Kidney (tissue), 14 donors: ENCODE data around the gene PRRT3. TPM values are rescaled to one million over a fixed set of nuclear protein-coding genes. Genes with fewer than 3 reads are reported as not detected.

Experiments used
- DNase-seq, 5 donors: peaks; one replicate each; pipeline ENCODE4 v3.0.0-alpha.2; 2013 to 2020
- FAIRE-seq: peaks from 2 replicates; lab custom pipeline; 2012; peaks lifted over from hg19 to GRCh38; lab: Jason Lieb, UNC
- H3K27ac ChIP-seq, 2 donors: one replicate each; pipeline ENCODE4 v1.7.0; 2013; ENCODE audit warnings: low read depth in 2 of 2, low read length in 2 of 2, inconsistent platforms in 1 of 2
- H3K27me3 ChIP-seq: one replicate; pipeline ENCODE4 v1.7.1; 2013; ENCODE audit warnings: low read length, inconsistent platforms; ENCODE audit not compliant: control insufficient read depth, insufficient read depth
- H3K36me3 ChIP-seq, 3 donors: one replicate each; pipeline versions ENCODE4 v1.7.0 to v1.7.1; 2013; ENCODE audit warnings: low read length in 3 of 3, control low read depth in 1 of 3, inconsistent platforms in 1 of 3; ENCODE audit not compliant: insufficient read depth in 3 of 3, control insufficient read depth in 2 of 3
- H3K4me1 ChIP-seq, 3 donors: one replicate each; pipeline versions ENCODE4 v1.7.0 to v1.7.1; 2013; ENCODE audit warnings: low read length in 3 of 3, inconsistent platforms in 1 of 3, low read depth in 1 of 3; ENCODE audit not compliant: control insufficient read depth in 2 of 3, insufficient read depth in 2 of 3
- H3K4me3 ChIP-seq, 3 donors: one replicate each; pipeline versions ENCODE4 v1.7.0 to v1.8.1; 2013; ENCODE audit warnings: low read length in 3 of 3, control low read depth in 1 of 3, inconsistent platforms in 1 of 3
- H3K9ac ChIP-seq, 3 donors: one replicate each; pipeline versions ENCODE4 v1.7.0 to v1.7.1; 2013; ENCODE audit warnings: low read length in 3 of 3, control low read depth in 1 of 3, inconsistent platforms in 1 of 3
- H3K9me3 ChIP-seq, 3 donors: one replicate each; pipeline versions ENCODE4 v1.7.0 to v1.7.1; 2013; ENCODE audit warnings: low read length in 3 of 3, control low read depth in 1 of 3, inconsistent platforms in 1 of 3; ENCODE audit not compliant: control insufficient read depth in 2 of 3, insufficient read depth in 1 of 3
- CTCF ChIP-seq: IDR thresholded peaks from 3 replicates; pipeline ENCODE4 v1.5.1; 2012; ENCODE audit warnings: mild to moderate bottlenecking, moderate library complexity, borderline replicate concordance; ENCODE audit not compliant: insufficient read depth; ENCODE audit errors: extremely low read depth
- intact Hi-C: fragments of 100-400 bp; cut with DNase I; formaldehyde crosslinking; loops from one replicate; pipeline ENCODE4 v1.11.1; 2022
- polyA plus RNA-seq: library from polyadenylated mRNA; stranded (reverse); fragments of 350-450 nt; fragmentation: Illumina TruSeq; extraction: RNeasy Lipid Tissue Mini Kit (QIAGEN cat#74804); gene quantifications from one replicate; pipeline ENCODE4 v1.2.3, GENCODE V29; 2014; ENCODE audit warnings: low read depth, low replicate concordance; ENCODE audit not compliant: insufficient read depth
- total RNA-seq: library from RNA; stranded (reverse); fragmentation: NEBNext Ultra II Directional; extraction: Animal tissue kit (Norgen Biotek cat#: 25700); gene quantifications from one replicate; pipeline ENCODE4 v1.2.1, GENCODE V29; 2021
- donor health status: control.
- donor health status: control.
- donor health status: control.
- donor health status: control.
- donor health status: control.
- donor health status: DM: yes; HTN: yes; CAD: no.
- donor health status: Normal renal cell carcinoma (clear cell type).

The PRRT3 gene
- total and polyA plus RNA-seq, 2 donors from 2014 or later, result 3.6 to 3.9 TPM

GRCh38 chr3:9955611-9956352 is 3.6 kb upstream of the PRRT3 start:
- FAIRE-seq, result no peak
- Histone ChIP-seq H3K9me3 (no peaks in the 10 kb centered on the region), H3K9ac (no peak overlapping the region), H3K27ac (no peak overlapping the region), H3K4me3 (no peak overlapping the region), H3K4me1 (peaks cover 0 to 5% (median 0%) of the 10 kb centered on the region in 3 donors), H3K27me3 (no peaks in the 10 kb centered on the region), H3K36me3 (peaks cover 0 to 2% (median 0%) of the 10 kb centered on the region in 3 donors)
- TF ChIP-seq CTCF, result no peak
- intact Hi-C loops, result no loop called here
- no peak for DNase-seq

- no peaks in the 10 kb centered on the region for H3K27me3 ChIP-seq
- H3K36me3 ChIP-seq, result no peaks in the 10 kb centered on the region
- H3K27ac ChIP-seq, result no peak overlapping the region
- DNase-seq, result peak in 4 of 5 donors; percentile 58 to 83 (median 66)
- peaks cover 0 to 5% (median 0%) of the 10 kb centered on the region in 3 donors for H3K4me1 ChIP-seq
- intact Hi-C loops, result no loop called here
- no peak for TF ChIP-seq CTCF
- no peaks in the 10 kb centered on the region for H3K9me3 ChIP-seq
- no peak overlapping the region for H3K9ac ChIP-seq
- no peak for FAIRE-seq
- H3K4me3 ChIP-seq, result no peak overlapping the region
Observed at GRCh38 chr3:9955067-9955502, 2.9 kb upstream of the PRRT3 start.

GRCh38 chr3:9951598-9951961 is 628 bp downstream of the PRRT3 start:
- peaks cover 0 to 11% (median 0%) of the 10 kb centered on the region in 3 donors for H3K4me1 ChIP-seq
- H3K27me3 ChIP-seq, result no peaks in the 10 kb centered on the region
- no peak overlapping the region for H3K27ac ChIP-seq
- DNase-seq (peak in 1 of 5 donors; percentile 11), FAIRE-seq (no peak)
- no peak for TF ChIP-seq CTCF
- no peaks in the 10 kb centered on the region for H3K9me3 ChIP-seq
- intact Hi-C loops, result no loop called here
- peak overlapping the region in 2 of 3 donors; percentile 14 to 26 for H3K9ac ChIP-seq
- H3K36me3 ChIP-seq, result no peaks in the 10 kb centered on the region
- peak overlapping the region; percentile 37 to 51 (median 49) for H3K4me3 ChIP-seq
